DOHH2 (cell line): ENCODE results near the gene PYCR2.

Source experiments
- H3F3A ChIP-seq: fragments of 200-600 bp; sonication (generic), shearing (Covaris generic); 2 replicates; pipeline ENCODE4 v1.6.0; 2016; ENCODE audit warnings: antibody characterized with exemption, mild to moderate bottlenecking; ENCODE audit not compliant: control insufficient read depth, insufficient read depth
- H3K27ac ChIP-seq: fragments of 200-600 bp; sonication (generic); 2 replicates; pipeline ENCODE4 v1.5.1; 2014; ENCODE audit warnings: low read depth, mild to moderate bottlenecking, low read length, moderate library complexity
- H3K27me3 ChIP-seq: fragments of 200-600 bp; sonication (generic); 2 replicates; pipeline ENCODE4 v1.6.1; 2014; ENCODE audit warnings: mild to moderate bottlenecking, low read length, mixed read lengths; ENCODE audit not compliant: control insufficient read depth
- H3K36me3 ChIP-seq: fragments of 200-600 bp; sonication (generic); 2 replicates; pipeline ENCODE4 v1.6.1; 2014; ENCODE audit warnings: mild to moderate bottlenecking, low read length, moderate library complexity, mixed read lengths; ENCODE audit not compliant: control insufficient read depth
- H3K4me1 ChIP-seq: fragments of 200-600 bp; sonication (generic); 2 replicates; pipeline ENCODE4 v1.6.1; 2014; ENCODE audit warnings: mild to moderate bottlenecking, low read length, mixed read lengths; ENCODE audit not compliant: control insufficient read depth
- H3K4me2 ChIP-seq: fragments of 200-600 bp; sonication (generic); 2 replicates; pipeline ENCODE4 v1.6.0; 2014; ENCODE audit warnings: mild to moderate bottlenecking, low read length, moderate library complexity
- H3K4me3 ChIP-seq: fragments of 200-600 bp; sonication (generic); 2 replicates; pipeline ENCODE4 v1.5.1; 2014; ENCODE audit warnings: mild to moderate bottlenecking, low read length, mixed read lengths
- H3K79me2 ChIP-seq: fragments of 200-600 bp; sonication (generic); 2 replicates; pipeline ENCODE4 v1.6.1; 2014; ENCODE audit warnings: mild to moderate bottlenecking, low read length, mixed read lengths; ENCODE audit not compliant: control insufficient read depth
- H3K9me2 ChIP-seq: fragments of 200-600 bp; sonication (generic); replicated peaks from 2 replicates; pipeline ENCODE4 v1.6.1; 2014; ENCODE audit warnings: mild to moderate bottlenecking, low read length, mixed read lengths; ENCODE audit not compliant: control insufficient read depth
- H3K9me3 ChIP-seq: fragments of 200-600 bp; sonication (generic); 2 replicates; pipeline ENCODE4 v1.6.1; 2014; ENCODE audit warnings: antibody characterized with exemption, low read length, mixed read lengths; ENCODE audit not compliant: control insufficient read depth, insufficient read depth
- H4K20me1 ChIP-seq: fragments of 200-600 bp; sonication (generic); 2 replicates; pipeline ENCODE4 v1.6.0; 2014; ENCODE audit warnings: low read depth, mild to moderate bottlenecking, antibody characterized with exemption, low read length, moderate library complexity; ENCODE audit not compliant: control insufficient read depth, insufficient read depth
- CTCF ChIP-seq: fragments of 200-600 bp; sonication (generic); IDR thresholded peaks from one replicate; pipeline ENCODE4 v1.5.1; 2014; ENCODE audit warnings: antibody characterized with exemption, mild to moderate bottlenecking, low read depth, low read length; ENCODE audit not compliant: poor library complexity, severe bottlenecking
- EZH2phosphoT487 ChIP-seq: fragments of 200-600 bp; sonication (generic); IDR thresholded peaks from 2 replicates; pipeline ENCODE4 v1.6.1; 2017; ENCODE audit warnings: borderline replicate concordance, mild to moderate bottlenecking, antibody characterized with exemption, low read length, moderate library complexity, mixed read lengths

Gene PYCR2

GRCh38 chr1:225870911-225871310 is 53.1 kb downstream of the PYCR2 start:
- Histone ChIP-seq H3K79me2 (no peaks in the 10 kb centered on the region), H3K36me3 (no peaks in the 10 kb centered on the region), H3K4me3 (no peak overlapping the region), H3K9me2 (no peaks in the 10 kb centered on the region), H3K9me3 (no peaks in the 10 kb centered on the region), H3K27ac (no peak overlapping the region), H3K4me1 (no peaks in the 10 kb centered on the region), H3F3A (no peaks in the 10 kb centered on the region), H4K20me1 (no peaks in the 10 kb centered on the region), H3K27me3 (no peaks in the 10 kb centered on the region), H3K4me2 (no peak overlapping the region)
- TF ChIP-seq CTCF (no peak), EZH2phosphoT487 (no peak)
